ENCODE measurements around the gene CLK1.

CLK1 gene

GRCh38 chr2:200811333-200812121 is 52.9 kb downstream of the CLK1 start, which contains the start of gene BZW1:
Gene BZW1, plus strand, starts transcription at chr2:200811910. Its CDS starts 1,308 bp downstream, at chr2:200813218.
- peak; percentile 80 to 89 for ATAC-seq

GRCh38 chr2:200810998-200811332 is 53.5 kb downstream of the CLK1 start:
- no peak for ATAC-seq

- no peak for ATAC-seq
Measured at GRCh38 chr2:200810252-200810997, 54.0 kb downstream of the CLK1 start.

GRCh38 chr2:200809506-200810251 is 54.8 kb downstream of the CLK1 start:
- ATAC-seq = no peak
